Stomach smooth muscle (tissue), 2 donors: ENCODE results near the gene CAMKMT.
"Not testable (repeated sequence)": the region's sequence is repeated elsewhere in the genome, so short reads cannot be mapped to it uniquely, and the experiment has no call there.

Source experiments
- H3K27ac ChIP-seq: one replicate; pipeline ENCODE4 v1.7.0; 2013; ENCODE audit warnings: mild to moderate bottlenecking, low read length, inconsistent platforms
- H3K27me3 ChIP-seq, 2 donors: one replicate each; pipeline ENCODE4 v1.7.0; 2013; ENCODE audit warnings: low read length in 2 of 2; ENCODE audit not compliant: insufficient read depth in 2 of 2, control insufficient read depth in 1 of 2
- H3K36me3 ChIP-seq, 2 donors: one replicate each; pipeline ENCODE4 v1.7.0; 2013; ENCODE audit warnings: low read length in 2 of 2; ENCODE audit not compliant: control insufficient read depth in 2 of 2, insufficient read depth in 2 of 2
- H3K4me1 ChIP-seq: one replicate; pipeline ENCODE4 v1.7.0; 2013; ENCODE audit warnings: low read length; ENCODE audit not compliant: control insufficient read depth, insufficient read depth
- H3K4me3 ChIP-seq, 2 donors: one replicate each; pipeline ENCODE4 v1.7.0; 2013; ENCODE audit warnings: low read length in 2 of 2
- H3K9ac ChIP-seq, 2 donors: one replicate each; pipeline ENCODE4 v1.7.0; 2013; ENCODE audit warnings: low read length in 2 of 2, mild to moderate bottlenecking in 1 of 2
- H3K9me3 ChIP-seq, 2 donors: one replicate each; pipeline ENCODE4 v1.7.0; 2013; ENCODE audit warnings: low read length in 2 of 2; ENCODE audit not compliant: control insufficient read depth in 2 of 2
- donor health status: healthy.
- donor health status: Pancreatic carcinoma.

Gene CAMKMT

GRCh38 chr2:44358503-44358902 is 3.2 kb upstream of the CAMKMT start:
- Histone ChIP-seq H3K27me3 (no peaks in the 10 kb centered on the region), H3K36me3 (no peaks in the 10 kb centered on the region), H3K4me1 (no peaks in the 10 kb centered on the region), H3K9me3 (no peaks in the 10 kb centered on the region), H3K27ac (no peak overlapping the region), H3K4me3 (peak overlapping the region in 1 of 2 donors; percentile 17), H3K9ac (no peak overlapping the region)

- H3K27ac ChIP-seq, result peak overlapping the region; percentile 97
- H3K9ac ChIP-seq, result peak overlapping the region; percentile 86 to 99
- no peaks in the 10 kb centered on the region for H3K27me3 ChIP-seq
- H3K36me3 ChIP-seq, result no peaks in the 10 kb centered on the region
- H3K4me3 ChIP-seq, result peak overlapping the region; percentile 89 to 94
- no peaks in the 10 kb centered on the region for H3K4me1 ChIP-seq
- H3K9me3 ChIP-seq, result no peaks in the 10 kb centered on the region
Measured at GRCh38 chr2:44360749-44361329, 908 bp upstream of the CAMKMT start.

DNA sequence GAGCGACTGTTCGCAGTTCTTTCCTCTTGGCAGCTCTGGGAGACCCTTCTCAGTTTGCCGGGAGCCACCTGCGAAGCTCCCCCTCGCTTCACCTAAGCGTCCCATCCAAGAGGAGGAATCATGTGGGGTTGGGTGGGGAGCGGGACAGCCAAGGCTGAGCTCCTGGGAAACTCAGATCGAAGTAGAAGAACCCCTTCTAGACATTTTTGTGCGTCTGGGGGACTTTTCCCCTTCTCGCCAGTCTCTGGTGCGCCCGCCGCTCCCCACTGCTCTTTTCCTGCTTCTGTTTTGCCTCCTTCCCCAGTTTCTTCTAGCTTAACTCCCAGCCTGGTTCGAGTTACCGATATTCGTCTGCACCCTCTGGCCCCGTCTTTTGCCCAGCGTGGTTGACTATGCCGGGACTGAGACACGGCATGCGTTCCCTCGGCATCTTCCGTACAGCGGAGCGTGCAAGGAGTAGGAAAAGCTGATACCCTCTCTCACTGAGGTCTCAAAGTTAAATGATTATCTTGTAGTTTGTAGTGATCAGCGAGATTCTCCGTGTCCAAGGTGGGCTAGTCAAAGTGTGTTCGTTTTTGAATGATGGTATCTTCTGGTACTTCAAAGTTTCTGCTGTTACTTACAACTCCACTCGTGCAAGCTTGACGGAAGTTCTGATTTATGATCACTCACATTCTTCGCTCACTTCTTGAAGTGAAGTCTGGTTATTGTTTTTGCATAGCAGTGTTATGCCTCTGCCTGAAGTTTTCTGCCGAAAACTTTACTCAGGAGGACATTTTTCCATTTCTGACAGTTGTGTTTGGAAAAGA is 664 bp downstream of the CAMKMT start:
- Histone ChIP-seq H3K36me3 (no peaks in the 10 kb centered on the region), H3K4me3 (peak overlapping the region; percentile 89 to 94), H3K27ac (peak overlapping the region; percentile 97), H3K9me3 (no peaks in the 10 kb centered on the region), H3K9ac (peak overlapping the region; percentile 86 to 99), H3K27me3 (no peaks in the 10 kb centered on the region), H3K4me1 (no peaks in the 10 kb centered on the region)

- H3K4me1 ChIP-seq, result no peaks in the 10 kb centered on the region
- no peaks in the 10 kb centered on the region for H3K27me3 ChIP-seq
- H3K36me3 ChIP-seq, result no peaks in the 10 kb centered on the region
- no peak overlapping the region for H3K9ac ChIP-seq
- no peaks in the 10 kb centered on the region for H3K9me3 ChIP-seq
- H3K4me3 ChIP-seq, result no peak overlapping the region
- H3K27ac ChIP-seq, result no peak overlapping the region
Measured at GRCh38 chr2:44364604-44365003, 2.9 kb downstream of the CAMKMT start.

DNA sequence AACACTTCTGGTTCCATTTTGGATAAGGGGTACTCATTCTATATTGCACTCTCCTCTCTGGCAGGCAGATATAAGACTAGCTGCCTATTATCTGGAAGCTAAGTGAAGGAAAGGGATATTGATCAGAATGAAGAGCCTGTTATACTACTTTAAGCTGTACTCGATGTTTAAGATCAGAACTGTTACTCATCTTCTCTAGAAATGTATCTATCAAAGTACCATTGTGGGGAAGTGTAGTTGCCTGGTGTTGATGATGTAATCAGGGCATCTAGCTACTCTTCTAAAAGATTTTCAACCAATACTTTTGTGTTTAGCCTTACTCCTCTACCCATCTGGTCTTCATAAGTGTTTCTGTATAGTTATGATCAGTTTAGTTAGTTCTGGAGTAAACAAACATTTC is 5.8 kb downstream of the CAMKMT start:
- Histone ChIP-seq H3K27me3 (no peaks in the 10 kb centered on the region), H3K9me3 (no peaks in the 10 kb centered on the region), H3K9ac (no peak overlapping the region), H3K36me3 (no peaks in the 10 kb centered on the region), H3K27ac (no peak overlapping the region), H3K4me1 (no peaks in the 10 kb centered on the region), H3K4me3 (no peak overlapping the region)

- H3K4me3 ChIP-seq, result no peak overlapping the region
- no peak overlapping the region for H3K27ac ChIP-seq
- H3K9ac ChIP-seq, result no peak overlapping the region
- H3K36me3 ChIP-seq, result no peaks in the 10 kb centered on the region
- H3K4me1 ChIP-seq, result no peaks in the 10 kb centered on the region
- no peaks in the 10 kb centered on the region for H3K27me3 ChIP-seq
- no peaks in the 10 kb centered on the region for H3K9me3 ChIP-seq
Measured at GRCh38 chr2:44369392-44369791, 7.6 kb downstream of the CAMKMT start.

- Histone ChIP-seq H3K27ac (no peak overlapping the region), H3K36me3 (no peaks in the 10 kb centered on the region), H3K4me1 (no peaks in the 10 kb centered on the region), H3K9me3 (no peaks in the 10 kb centered on the region), H3K4me3 (no peak overlapping the region), H3K9ac (no peak overlapping the region), H3K27me3 (no peaks in the 10 kb centered on the region)
Measured at GRCh38 chr2:44371445-44371844, 9.7 kb downstream of the CAMKMT start.

- Histone ChIP-seq H3K27me3 (no peaks in the 10 kb centered on the region), H3K36me3 (no peaks in the 10 kb centered on the region), H3K4me3 (no peak overlapping the region), H3K4me1 (no peaks in the 10 kb centered on the region), H3K9me3 (no peaks in the 10 kb centered on the region), H3K27ac (no peak overlapping the region), H3K9ac (no peak overlapping the region)
Measured at GRCh38 chr2:44372246-44372645, 10.5 kb downstream of the CAMKMT start.

DNA sequence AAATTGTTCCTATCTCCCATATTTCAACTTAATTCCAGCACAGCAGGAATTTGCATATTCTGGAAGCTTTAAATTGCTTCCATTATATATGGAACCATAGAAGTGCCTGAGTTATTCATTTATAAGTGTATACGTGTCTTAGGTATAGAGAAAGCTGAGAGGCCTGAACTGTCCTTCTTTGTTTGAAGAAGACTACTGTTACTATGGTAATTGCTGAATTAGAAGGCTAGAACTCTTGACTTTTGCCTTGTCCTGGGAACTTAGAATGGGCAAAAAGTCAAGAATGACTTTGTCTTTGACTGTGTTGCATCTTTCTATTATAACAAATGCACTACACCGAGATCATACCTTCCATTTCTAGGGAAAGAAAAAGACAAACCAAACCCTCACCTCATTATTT is 15.7 kb downstream of the CAMKMT start:
- Histone ChIP-seq H3K9ac (no peak overlapping the region), H3K27ac (no peak overlapping the region), H3K36me3 (no peaks in the 10 kb centered on the region), H3K4me3 (no peak overlapping the region), H3K4me1 (no peaks in the 10 kb centered on the region), H3K9me3 (no peaks in the 10 kb centered on the region), H3K27me3 (no peaks in the 10 kb centered on the region)

- H3K36me3 ChIP-seq, H3K4me1 ChIP-seq, H3K27me3 ChIP-seq, H3K4me3 ChIP-seq, H3K9me3 ChIP-seq, H3K27ac ChIP-seq, H3K9ac ChIP-seq: not testable (repeated sequence)
Measured at GRCh38 chr2:44385226-44385625, 23.5 kb downstream of the CAMKMT start.

GRCh38 chr2:44388877-44389276 is 27.1 kb downstream of the CAMKMT start:
- no peak overlapping the region for H3K4me3 ChIP-seq
- no peaks in the 10 kb centered on the region for H3K9me3 ChIP-seq
- no peak overlapping the region for H3K27ac ChIP-seq
- H3K36me3 ChIP-seq, result no peaks in the 10 kb centered on the region
- H3K4me1 ChIP-seq, result no peaks in the 10 kb centered on the region
- no peaks in the 10 kb centered on the region for H3K27me3 ChIP-seq
- H3K9ac ChIP-seq, result no peak overlapping the region
